ENCODE results near the gene RTN1. TPM values are rescaled to one million over a fixed set of nuclear protein-coding genes. Genes with fewer than 3 reads are reported as not detected.

The RTN1 gene
- total and polyA plus RNA-seq, 12 donors: 2.9 to 19.7 (median 7.6) TPM

- WGBS, 4 donors: 71 to 77% (median 72%) methylated on average over 1 of the region's 1 CpG
- TF ChIP-seq CTCF (IDR thresholded peaks at IDR 0.05) (no peak), POLR2A (IDR thresholded peaks at IDR 0.05) (no peak)
- no peaks in the 10 kb centered on the region for H3K4me1 ChIP-seq (replicated peaks in 1 of 2)
- no peak overlapping the region for H3K4me3 ChIP-seq
- no peaks in the 10 kb centered on the region for H3K27me3 ChIP-seq
- H3K27ac ChIP-seq: no peak overlapping the region
- intact Hi-C loops (cut with DNase I): no loop called here
- H3K9me3 ChIP-seq (replicated peaks in 1 of 3): no peaks in the 10 kb centered on the region
- no peak for DNase-seq
- no peaks in the 10 kb centered on the region for H3K36me3 ChIP-seq (replicated peaks in 1 of 2)
These were observed 115.0 kb downstream of the RTN1 start for GRCh38 chr14:59755409-59756135.

GRCh38 chr14:59754256-59754655 lies 116.3 kb downstream of the RTN1 start:
- H3K4me1 ChIP-seq (replicated peaks in 1 of 2): no peaks in the 10 kb centered on the region
- 65 to 77% (median 74%) methylated on average over 4 of the region's 4 CpGs for WGBS, 4 donors
- no peaks in the 10 kb centered on the region for H3K36me3 ChIP-seq (replicated peaks in 1 of 2)
- no peaks in the 10 kb centered on the region for H3K9me3 ChIP-seq (replicated peaks in 1 of 3)
- H3K27ac ChIP-seq: no peak overlapping the region
- no peaks in the 10 kb centered on the region for H3K27me3 ChIP-seq
- H3K4me3 ChIP-seq: no peak overlapping the region
- no peak for DNase-seq
- intact Hi-C loops (cut with DNase I): no loop called here
- TF ChIP-seq CTCF (IDR thresholded peaks at IDR 0.05) (no peak), POLR2A (IDR thresholded peaks at IDR 0.05) (no peak)

GRCh38 chr14:59753512-59753911 lies 117.1 kb downstream of the RTN1 start:
- H3K36me3 ChIP-seq (replicated peaks in 1 of 2): no peaks in the 10 kb centered on the region
- H3K4me3 ChIP-seq: no peak overlapping the region
- no peaks in the 10 kb centered on the region for H3K4me1 ChIP-seq (replicated peaks in 1 of 2)
- no peak for TF ChIP-seq POLR2A (IDR thresholded peaks at IDR 0.05)
- TF ChIP-seq CTCF (IDR thresholded peaks at IDR 0.05): no peak
- H3K27ac ChIP-seq: no peak overlapping the region
- H3K27me3 ChIP-seq: no peaks in the 10 kb centered on the region
- intact Hi-C loops (cut with DNase I): no loop called here
- DNase-seq: no peak
- H3K9me3 ChIP-seq (replicated peaks in 1 of 3): no peaks in the 10 kb centered on the region

- Histone ChIP-seq H3K27ac (no peak overlapping the region), H3K4me3 (no peak overlapping the region), H3K4me1 (replicated peaks in 1 of 2) (no peaks in the 10 kb centered on the region), H3K27me3 (no peaks in the 10 kb centered on the region), H3K9me3 (replicated peaks in 1 of 3) (no peaks in the 10 kb centered on the region), H3K36me3 (replicated peaks in 1 of 2) (no peaks in the 10 kb centered on the region)
- TF ChIP-seq POLR2A (IDR thresholded peaks at IDR 0.05) (no peak), CTCF (IDR thresholded peaks at IDR 0.05) (no peak)
- 86 to 94% (median 92%) methylated on average over 3 of the region's 3 CpGs for WGBS, 4 donors
- intact Hi-C loops (cut with DNase I): no loop called here
- DNase-seq: no peak
These were observed 119.0 kb downstream of the RTN1 start for GRCh38 chr14:59751578-59751977.

Measured in adrenal gland (tissue), 12 donors.